GM21526 (cell line): ENCODE results near the gene MIB2.
"Not testable (repeated sequence)": the region's sequence is repeated elsewhere in the genome, so short reads cannot be mapped to it uniquely, and the experiment has no call there.

Experiments
- ATAC-seq: cut with Tn5 transposase; IDR thresholded peaks from one replicate; pipeline ENCODE4 v1.9.1; 2021; ENCODE audit warnings: moderate library complexity; ENCODE audit not compliant: unreplicated experiment, low FRiP score

MIB2 gene

GRCh38 chr1:1640711-1641461, 25.6 kb downstream of the MIB2 start:
- not testable (repeated sequence) for ATAC-seq

GRCh38 chr1:1646326-1646725, 31.0 kb downstream of the MIB2 start:
- ATAC-seq: not testable (repeated sequence)

GRCh38 chr1:1647567-1648241, 32.4 kb downstream of the MIB2 start:
- not testable (repeated sequence) for ATAC-seq

- not testable (repeated sequence) for ATAC-seq
Measured at GRCh38 chr1:1648265-1648664, 33.0 kb downstream of the MIB2 start.

- ATAC-seq: peak; percentile 82
Measured at GRCh38 chr1:1658583-1659549, 43.6 kb downstream of the MIB2 start, which contains the start of gene CDK11B. Gene CDK11B, minus strand, starts transcription at chr1:1659004. Its CDS starts 1,519 bp downstream, at chr1:1657485.

GRCh38 chr1:1662392-1662791, 47.1 kb downstream of the MIB2 start:
- ATAC-seq: not testable (repeated sequence)

GRCh38 chr1:1662830-1663560, 47.7 kb downstream of the MIB2 start:
- not testable (repeated sequence) for ATAC-seq

GRCh38 chr1:1664318-1664717, 49.0 kb downstream of the MIB2 start:
- not testable (repeated sequence) for ATAC-seq

GRCh38 chr1:1664941-1665814, 49.9 kb downstream of the MIB2 start:
- ATAC-seq: no peak

- ATAC-seq: no peak
Measured at GRCh38 chr1:1665815-1666251, 50.5 kb downstream of the MIB2 start.

GRCh38 chr1:1666526-1666925, 51.2 kb downstream of the MIB2 start:
- no peak for ATAC-seq

- no peak for ATAC-seq
Measured at GRCh38 chr1:1669468-1670440, 54.5 kb downstream of the MIB2 start.

- ATAC-seq: no peak
Measured at GRCh38 chr1:1670866-1671265, 55.6 kb downstream of the MIB2 start.

GRCh38 chr1:1671365-1672119, 56.2 kb downstream of the MIB2 start:
- no peak for ATAC-seq

- ATAC-seq: no peak
Measured at GRCh38 chr1:1672181-1672965, 57.1 kb downstream of the MIB2 start.

GRCh38 chr1:1674806-1675205, 59.5 kb downstream of the MIB2 start:
- not testable (repeated sequence) for ATAC-seq
